Activated naive CD8-positive, alpha-beta T cell treated with anti-CD3 and anti-CD28 coated beads, Interleukin-2, amount 50 U/mL, for 24 hours (primary cell): ENCODE measurements around the gene PPP1R37.

Experiments
- ATAC-seq: fragments of 150-1000 bp; cut with Tn5 transposase; one replicate; pipeline ENCODE4 v1.10.0; 2021
- DNase-seq: peaks from one replicate; pipeline ENCODE4 v3.0.0; 2021
- H3K27ac Mint-ChIP-seq: one replicate; pipeline ENCODE4 v1.8.0; 2021; ENCODE audit warnings: mild to moderate bottlenecking, mixed read lengths
- H3K27me3 Mint-ChIP-seq: one replicate; pipeline ENCODE4 v1.8.0; 2021; ENCODE audit warnings: mixed read lengths
- H3K36me3 Mint-ChIP-seq: one replicate; pipeline ENCODE4 v1.8.0; 2021; ENCODE audit warnings: low read depth, mixed read lengths
- H3K4me1 Mint-ChIP-seq: one replicate; pipeline ENCODE4 v1.8.0; 2021; ENCODE audit warnings: mixed read lengths
- H3K4me3 Mint-ChIP-seq: one replicate; pipeline ENCODE4 v1.8.0; 2021; ENCODE audit warnings: mild to moderate bottlenecking, moderate library complexity, mixed read lengths
- H3K9me3 Mint-ChIP-seq: one replicate; pipeline ENCODE4 v1.8.0; 2021; ENCODE audit warnings: mixed read lengths

PPP1R37 gene

GRCh38 chr19:45150180-45150579 lies 57.2 kb downstream of the PPP1R37 start:
- Mint-ChIP-seq H3K4me3 (no peak overlapping the region), H3K4me1 (peaks cover 20% of the 10 kb centered on the region), H3K27me3 (peaks cover 21% of the 10 kb centered on the region), H3K27ac (no peak overlapping the region), H3K36me3 (peaks cover 3% of the 10 kb centered on the region), H3K9me3 (no peaks in the 10 kb centered on the region)
- no peak for DNase-seq
- ATAC-seq: no peak

GRCh38 chr19:45150751-45151281 lies 57.8 kb downstream of the PPP1R37 start:
- Mint-ChIP-seq H3K9me3 (no peaks in the 10 kb centered on the region), H3K27me3 (peaks cover 24% of the 10 kb centered on the region)
- no peak for ATAC-seq

GRCh38 chr19:45151320-45151719 lies 58.3 kb downstream of the PPP1R37 start:
- no peak overlapping the region for H3K4me3 Mint-ChIP-seq
- no peaks in the 10 kb centered on the region for H3K9me3 Mint-ChIP-seq
- DNase-seq (no peak), ATAC-seq (no peak)
- peaks cover 3% of the 10 kb centered on the region for H3K36me3 Mint-ChIP-seq
- no peak overlapping the region for H3K27ac Mint-ChIP-seq
- H3K27me3 Mint-ChIP-seq: peaks cover 24% of the 10 kb centered on the region
- H3K4me1 Mint-ChIP-seq: peaks cover 20% of the 10 kb centered on the region

More at GRCh38 chr19:45150751-45151281, 57.8 kb downstream of the PPP1R37 start:
- Mint-ChIP-seq H3K36me3 (peaks cover 3% of the 10 kb centered on the region), H3K4me1 (peaks cover 20% of the 10 kb centered on the region), H3K27ac (no peak overlapping the region), H3K4me3 (no peak overlapping the region)
- DNase-seq: no peak

GRCh38 chr19:45151821-45152503 lies 59.0 kb downstream of the PPP1R37 start:
- H3K9me3 Mint-ChIP-seq: no peaks in the 10 kb centered on the region
- H3K27ac Mint-ChIP-seq: no peak overlapping the region
- no peak for DNase-seq
- H3K27me3 Mint-ChIP-seq: peaks cover 24% of the 10 kb centered on the region
- H3K4me1 Mint-ChIP-seq: peaks cover 20% of the 10 kb centered on the region
- H3K36me3 Mint-ChIP-seq: peaks cover 3% of the 10 kb centered on the region
- no peak for ATAC-seq
- no peak overlapping the region for H3K4me3 Mint-ChIP-seq

GRCh38 chr19:45152504-45153338 lies 59.7 kb downstream of the PPP1R37 start:
- Mint-ChIP-seq H3K4me3 (peak overlapping the region; percentile 24), H3K27ac (peak overlapping the region; percentile 70), H3K4me1 (peaks cover 20% of the 10 kb centered on the region), H3K9me3 (no peaks in the 10 kb centered on the region), H3K36me3 (peaks cover 3% of the 10 kb centered on the region), H3K27me3 (peaks cover 26% of the 10 kb centered on the region)
- ATAC-seq: peak; percentile 38
- peak; percentile 46 for DNase-seq

- peaks cover 31% of the 10 kb centered on the region for H3K27me3 Mint-ChIP-seq
- H3K4me1 Mint-ChIP-seq: peaks cover 20% of the 10 kb centered on the region
- DNase-seq (peak; percentile 41), ATAC-seq (no peak)
- peak overlapping the region; percentile 40 for H3K4me3 Mint-ChIP-seq
- peaks cover 3% of the 10 kb centered on the region for H3K36me3 Mint-ChIP-seq
- H3K9me3 Mint-ChIP-seq: no peaks in the 10 kb centered on the region
- H3K27ac Mint-ChIP-seq: no peak overlapping the region
These were observed 60.5 kb downstream of the PPP1R37 start for GRCh38 chr19:45153339-45154063.

- Mint-ChIP-seq H3K27me3 (peaks cover 31% of the 10 kb centered on the region), H3K9me3 (no peaks in the 10 kb centered on the region), H3K36me3 (peaks cover 3% of the 10 kb centered on the region), H3K4me3 (peak overlapping the region; percentile 40), H3K27ac (no peak overlapping the region), H3K4me1 (peaks cover 18% of the 10 kb centered on the region)
- ATAC-seq (no peak), DNase-seq (no peak)
These were observed 61.3 kb downstream of the PPP1R37 start for GRCh38 chr19:45154064-45154827.

GRCh38 chr19:45156011-45156630 lies 63.1 kb downstream of the PPP1R37 start:
- H3K27ac Mint-ChIP-seq: no peak overlapping the region
- ATAC-seq: no peak
- H3K4me1 Mint-ChIP-seq: peaks cover 16% of the 10 kb centered on the region
- H3K36me3 Mint-ChIP-seq: peaks cover 3% of the 10 kb centered on the region
- no peak overlapping the region for H3K4me3 Mint-ChIP-seq
- H3K27me3 Mint-ChIP-seq: peaks cover 31% of the 10 kb centered on the region
- no peaks in the 10 kb centered on the region for H3K9me3 Mint-ChIP-seq
- DNase-seq: no peak

GRCh38 chr19:45156751-45157150 lies 63.8 kb downstream of the PPP1R37 start:
- ATAC-seq (no peak), DNase-seq (no peak)
- Mint-ChIP-seq H3K4me1 (peaks cover 14% of the 10 kb centered on the region), H3K4me3 (no peak overlapping the region), H3K36me3 (peaks cover 3% of the 10 kb centered on the region), H3K9me3 (no peaks in the 10 kb centered on the region), H3K27me3 (peaks cover 27% of the 10 kb centered on the region), H3K27ac (no peak overlapping the region)

- no peak for ATAC-seq
- Mint-ChIP-seq H3K27me3 (peaks cover 22% of the 10 kb centered on the region), H3K9me3 (no peaks in the 10 kb centered on the region), H3K4me1 (peaks cover 11% of the 10 kb centered on the region), H3K4me3 (no peak overlapping the region), H3K27ac (no peak overlapping the region), H3K36me3 (no peaks in the 10 kb centered on the region)
- DNase-seq: no peak
These were observed 65.7 kb downstream of the PPP1R37 start for GRCh38 chr19:45158503-45159209.

GRCh38 chr19:45159210-45159970 lies 66.4 kb downstream of the PPP1R37 start:
- Mint-ChIP-seq H3K4me3 (no peak overlapping the region), H3K36me3 (no peaks in the 10 kb centered on the region), H3K9me3 (no peaks in the 10 kb centered on the region), H3K27me3 (peaks cover 14% of the 10 kb centered on the region), H3K4me1 (peaks cover 12% of the 10 kb centered on the region), H3K27ac (no peak overlapping the region)
- no peak for ATAC-seq
- DNase-seq: no peak

GRCh38 chr19:45159971-45160324 lies 67.0 kb downstream of the PPP1R37 start:
- DNase-seq (no peak), ATAC-seq (no peak)
- peaks cover 12% of the 10 kb centered on the region for H3K27me3 Mint-ChIP-seq
- H3K9me3 Mint-ChIP-seq: no peaks in the 10 kb centered on the region
- H3K36me3 Mint-ChIP-seq: no peaks in the 10 kb centered on the region
- no peak overlapping the region for H3K27ac Mint-ChIP-seq
- H3K4me1 Mint-ChIP-seq: peaks cover 14% of the 10 kb centered on the region
- H3K4me3 Mint-ChIP-seq: no peak overlapping the region
